ENCODE data around the gene SH3TC1.

SH3TC1 gene

GRCh38 chr4:8198206-8198905 lies 734 bp upstream of the SH3TC1 start:
- FAIRE-seq = peak; percentile 54

GRCh38 chr4:8199594-8200301 lies 658 bp downstream of the SH3TC1 start:
- FAIRE-seq (no peak), DNase-seq (ENCODE audit: insufficient read length, low spot score) (no peak)

More at GRCh38 chr4:8198206-8198905, 734 bp upstream of the SH3TC1 start:
- DNase-seq (ENCODE audit: insufficient read length, low spot score) = no peak

- FAIRE-seq (peak; percentile 73), DNase-seq (ENCODE audit: insufficient read length, low spot score) (no peak)
These were observed 1.3 kb downstream of the SH3TC1 start for GRCh38 chr4:8200302-8200975.

- FAIRE-seq = no peak
- DNase-seq (ENCODE audit: insufficient read length, low spot score) = no peak
These were observed 2.3 kb downstream of the SH3TC1 start for GRCh38 chr4:8201321-8201781.

GRCh38 chr4:8202108-8203051 lies 3.3 kb downstream of the SH3TC1 start:
- DNase-seq (ENCODE audit: insufficient read length, low spot score) (no peak), FAIRE-seq (no peak)

- FAIRE-seq (no peak), DNase-seq (ENCODE audit: insufficient read length, low spot score) (no peak)
These were observed 3.9 kb downstream of the SH3TC1 start for GRCh38 chr4:8203052-8203401.

- FAIRE-seq (no peak), DNase-seq (ENCODE audit: insufficient read length, low spot score) (no peak)
These were observed 4.7 kb downstream of the SH3TC1 start for GRCh38 chr4:8203817-8204216.

- DNase-seq (ENCODE audit: insufficient read length, low spot score) = no peak
- FAIRE-seq = no peak
These were observed 5.6 kb downstream of the SH3TC1 start for GRCh38 chr4:8204576-8205227.

- DNase-seq (ENCODE audit: insufficient read length, low spot score) (no peak), FAIRE-seq (no peak)
These were observed 6.2 kb downstream of the SH3TC1 start for GRCh38 chr4:8205241-8205707.

- no peak for DNase-seq (ENCODE audit: insufficient read length, low spot score)
These were observed 6.9 kb downstream of the SH3TC1 start for GRCh38 chr4:8205749-8206611.

GRCh38 chr4:8207314-8207713 lies 8.2 kb downstream of the SH3TC1 start:
- DNase-seq (ENCODE audit: insufficient read length, low spot score) (no peak), FAIRE-seq (no peak)

More at GRCh38 chr4:8205749-8206611, 6.9 kb downstream of the SH3TC1 start:
- no peak for FAIRE-seq

GRCh38 chr4:8208565-8208964 lies 9.5 kb downstream of the SH3TC1 start:
- FAIRE-seq = no peak
- no peak for DNase-seq (ENCODE audit: insufficient read length, low spot score)

- DNase-seq (ENCODE audit: insufficient read length, low spot score) (no peak), FAIRE-seq (no peak)
These were observed 10.2 kb downstream of the SH3TC1 start for GRCh38 chr4:8209181-8209874.

- FAIRE-seq (no peak), DNase-seq (ENCODE audit: insufficient read length, low spot score) (no peak)
These were observed 10.9 kb downstream of the SH3TC1 start for GRCh38 chr4:8210010-8210409.

GRCh38 chr4:8210616-8211015 lies 11.5 kb downstream of the SH3TC1 start:
- FAIRE-seq = no peak
- DNase-seq (ENCODE audit: insufficient read length, low spot score) = no peak

- FAIRE-seq (no peak), DNase-seq (ENCODE audit: insufficient read length, low spot score) (no peak)
These were observed 12.2 kb downstream of the SH3TC1 start for GRCh38 chr4:8211251-8211650.

GRCh38 chr4:8211737-8212581 lies 12.9 kb downstream of the SH3TC1 start:
- FAIRE-seq (no peak), DNase-seq (ENCODE audit: insufficient read length, low spot score) (no peak)

GRCh38 chr4:8212622-8213021 lies 13.5 kb downstream of the SH3TC1 start:
- FAIRE-seq (no peak), DNase-seq (ENCODE audit: insufficient read length, low spot score) (no peak)
